MM.1S (cell line): ENCODE results near the gene CACNA1H.

Experiments
- DNase-seq: peaks from one replicate; pipeline ENCODE4 v3.0.0-alpha.2; 2015
- H2AFZ ChIP-seq: fragments of 300-600 bp; sonication (generic); 2 replicates; pipeline ENCODE4 v1.6.0; 2016; ENCODE audit warnings: antibody characterized with exemption, low read length
- H3F3A ChIP-seq: fragments of 300-600 bp; sonication (generic); 2 replicates; pipeline ENCODE4 v1.6.1; 2016; ENCODE audit warnings: mild to moderate bottlenecking, antibody characterized with exemption, low read length, moderate library complexity, mixed read lengths; ENCODE audit not compliant: insufficient read depth
- H3K27ac ChIP-seq: fragments of 300-600 bp; sonication (generic); 2 replicates; pipeline ENCODE4 v1.5.1; 2016; ENCODE audit warnings: mild to moderate bottlenecking, low read length
- H3K27me3 ChIP-seq: fragments of 300-600 bp; sonication (generic); replicated peaks from 2 replicates; pipeline ENCODE4 v1.6.0; 2016; ENCODE audit warnings: low read length; ENCODE audit not compliant: insufficient read depth
- H3K36me3 ChIP-seq: fragments of 300-600 bp; sonication (generic); replicated peaks from 2 replicates; pipeline ENCODE4 v1.6.1; 2016; ENCODE audit warnings: mild to moderate bottlenecking, low read length, mixed read lengths; ENCODE audit not compliant: insufficient read depth
- H3K4me1 ChIP-seq: fragments of 300-600 bp; sonication (generic); 2 replicates; pipeline ENCODE4 v1.6.1; 2016; ENCODE audit warnings: low read length, mixed read lengths
- H3K4me2 ChIP-seq: fragments of 300-600 bp; sonication (generic); 2 replicates; pipeline ENCODE4 v1.6.0; 2016; ENCODE audit warnings: low read depth, low read length
- H3K4me3 ChIP-seq: fragments of 300-600 bp; sonication (generic); 2 replicates; pipeline ENCODE4 v1.5.1; 2016; ENCODE audit warnings: low read length, mixed read lengths
- H3K79me2 ChIP-seq: fragments of 300-600 bp; sonication (generic); 2 replicates; pipeline ENCODE4 v1.6.1; 2016; ENCODE audit warnings: mixed run types, low read length, mixed read lengths
- H3K9ac ChIP-seq: fragments of 300-600 bp; sonication (generic); 2 replicates; pipeline ENCODE4 v1.6.1; 2016; ENCODE audit warnings: low read length, mixed read lengths
- H3K9me2 ChIP-seq: fragments of 300-600 bp; sonication (generic); replicated peaks from 2 replicates; pipeline ENCODE4 v1.6.1; 2016; ENCODE audit warnings: mild to moderate bottlenecking, low read length, mixed read lengths; ENCODE audit not compliant: insufficient read depth
- H3K9me3 ChIP-seq: fragments of 300-600 bp; sonication (generic); replicated peaks from 2 replicates; pipeline ENCODE4 v1.6.1; 2016; ENCODE audit warnings: mild to moderate bottlenecking, low read length, mixed read lengths; ENCODE audit not compliant: insufficient read depth
- H4K20me1 ChIP-seq: fragments of 300-600 bp; sonication (generic); 2 replicates; pipeline ENCODE4 v1.6.1; 2016; ENCODE audit warnings: mild to moderate bottlenecking, low read length, moderate library complexity, mixed read lengths; ENCODE audit not compliant: insufficient read depth
- EZH2 ChIP-seq: fragments of 300-600 bp; sonication (generic); optimal IDR thresholded peaks from 2 replicates; pipeline ENCODE3; 2017; ENCODE audit warnings: low read depth, mild to moderate bottlenecking, antibody characterized with exemption, low read length, mixed read lengths
- EZH2phosphoT487 ChIP-seq: fragments of 300-600 bp; sonication (generic); IDR thresholded peaks from 2 replicates; pipeline ENCODE4 v1.6.1; 2018; ENCODE audit warnings: antibody characterized with exemption, low read length
- TF ChIP-seq, protein P1 (sequence below): fragments of 300-600 bp; sonication (generic); IDR thresholded peaks from 2 replicates; pipeline ENCODE4 v1.5.1; 2016; ENCODE audit warnings: antibody characterized with exemption, low read length, mixed read lengths

CACNA1H gene

DNA sequence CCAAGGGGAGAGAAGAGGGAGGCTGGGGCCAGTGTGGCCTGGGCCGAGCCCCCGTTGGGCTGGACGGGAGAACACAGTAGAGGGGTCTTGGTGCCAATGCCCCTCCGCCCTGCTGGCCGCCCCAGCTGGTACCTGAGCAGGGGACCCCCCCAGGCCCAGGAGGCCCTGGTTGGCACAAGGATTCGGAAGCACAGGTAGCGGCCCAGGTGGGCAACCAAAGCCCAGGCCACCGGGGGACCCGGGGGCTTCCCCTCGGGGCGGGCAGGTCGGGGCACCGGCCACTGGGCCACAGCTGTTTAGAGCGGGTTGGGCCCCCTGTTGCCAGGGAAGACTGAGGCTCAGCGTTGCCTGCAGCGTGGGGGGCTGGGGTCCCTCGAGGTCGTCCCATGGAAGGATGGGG lies 28.6 kb upstream of the CACNA1H start:
- Histone ChIP-seq H3K79me2 (no peaks in the 10 kb centered on the region), H3K27ac (no peak overlapping the region), H3K4me2 (no peak overlapping the region), H4K20me1 (no peaks in the 10 kb centered on the region), H3K4me1 (0 out of 2 replicates have a peak, but pooled peaks cover 5% of the 10 kb centered on the region), H3K9me3 (no peaks in the 10 kb centered on the region), H3K36me3 (no peaks in the 10 kb centered on the region), H2AFZ (no peak overlapping the region), H3K9ac (no peak overlapping the region), H3K9me2 (no peaks in the 10 kb centered on the region), H3K27me3 (peaks cover 96% of the 10 kb centered on the region), H3F3A (no peaks in the 10 kb centered on the region), H3K4me3 (no peak overlapping the region)
- no peak for TF ChIP-seq EZH2phosphoT487
- TF ChIP-seq, protein P1, sequence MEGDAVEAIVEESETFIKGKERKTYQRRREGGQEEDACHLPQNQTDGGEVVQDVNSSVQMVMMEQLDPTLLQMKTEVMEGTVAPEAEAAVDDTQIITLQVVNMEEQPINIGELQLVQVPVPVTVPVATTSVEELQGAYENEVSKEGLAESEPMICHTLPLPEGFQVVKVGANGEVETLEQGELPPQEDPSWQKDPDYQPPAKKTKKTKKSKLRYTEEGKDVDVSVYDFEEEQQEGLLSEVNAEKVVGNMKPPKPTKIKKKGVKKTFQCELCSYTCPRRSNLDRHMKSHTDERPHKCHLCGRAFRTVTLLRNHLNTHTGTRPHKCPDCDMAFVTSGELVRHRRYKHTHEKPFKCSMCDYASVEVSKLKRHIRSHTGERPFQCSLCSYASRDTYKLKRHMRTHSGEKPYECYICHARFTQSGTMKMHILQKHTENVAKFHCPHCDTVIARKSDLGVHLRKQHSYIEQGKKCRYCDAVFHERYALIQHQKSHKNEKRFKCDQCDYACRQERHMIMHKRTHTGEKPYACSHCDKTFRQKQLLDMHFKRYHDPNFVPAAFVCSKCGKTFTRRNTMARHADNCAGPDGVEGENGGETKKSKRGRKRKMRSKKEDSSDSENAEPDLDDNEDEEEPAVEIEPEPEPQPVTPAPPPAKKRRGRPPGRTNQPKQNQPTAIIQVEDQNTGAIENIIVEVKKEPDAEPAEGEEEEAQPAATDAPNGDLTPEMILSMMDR: no peak
- no peak for TF ChIP-seq EZH2
- DNase-seq: no peak

DNA sequence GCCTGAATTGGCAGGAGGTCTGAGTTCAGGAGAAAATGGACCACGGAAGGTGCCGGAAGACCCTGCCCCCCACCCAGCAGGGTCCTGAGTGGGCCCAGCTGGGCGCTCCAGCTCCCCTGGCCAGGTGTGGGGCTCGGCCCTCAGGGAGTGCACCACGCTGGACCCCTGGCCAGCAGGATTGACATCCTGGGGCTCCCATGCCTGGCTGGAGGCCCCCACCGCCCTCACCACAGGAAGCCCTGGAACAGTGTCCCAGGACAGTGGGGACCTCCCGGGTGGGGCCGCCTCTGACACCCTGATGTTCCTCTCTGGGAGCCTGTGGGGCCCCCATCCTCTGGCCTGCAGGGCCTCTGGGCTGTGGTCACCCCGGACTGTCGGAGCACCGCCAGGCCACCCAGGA lies 28.1 kb upstream of the CACNA1H start:
- H3K4me1 ChIP-seq: 0 out of 2 replicates have a peak, but pooled peaks cover 3% of the 10 kb centered on the region
- no peak for TF ChIP-seq EZH2
- H3F3A ChIP-seq: no peaks in the 10 kb centered on the region
- H3K27ac ChIP-seq: no peak overlapping the region
- H4K20me1 ChIP-seq: no peaks in the 10 kb centered on the region
- no peak overlapping the region for H3K9ac ChIP-seq
- H3K4me2 ChIP-seq: no peak overlapping the region
- H3K36me3 ChIP-seq: no peaks in the 10 kb centered on the region
- H3K4me3 ChIP-seq: no peak overlapping the region
- H3K27me3 ChIP-seq: peaks cover 96% of the 10 kb centered on the region
- DNase-seq: no peak
- H3K9me2 ChIP-seq: no peaks in the 10 kb centered on the region
- H3K9me3 ChIP-seq: no peaks in the 10 kb centered on the region
- H2AFZ ChIP-seq: no peak overlapping the region
- H3K79me2 ChIP-seq: no peaks in the 10 kb centered on the region

DNA sequence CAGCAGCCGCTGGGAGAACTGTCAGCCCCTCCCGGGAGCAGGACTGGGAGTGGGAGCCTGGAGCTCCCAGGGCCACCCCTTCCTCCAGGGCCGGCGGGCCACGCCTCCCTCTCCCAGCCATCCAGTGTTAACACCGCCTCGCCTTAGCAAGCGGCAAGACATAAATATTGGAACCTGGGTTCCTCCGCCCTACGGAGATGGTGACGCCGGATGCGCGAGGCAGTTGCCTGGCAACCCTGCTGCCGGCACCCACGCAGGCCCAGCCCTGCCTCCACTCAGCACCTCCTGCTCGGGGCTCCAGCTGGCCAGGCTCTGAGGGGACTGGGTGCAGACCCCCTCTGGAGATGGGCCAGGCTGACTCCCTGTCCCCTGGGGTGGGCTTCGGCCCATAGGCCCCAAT lies 27.4 kb upstream of the CACNA1H start:
- Histone ChIP-seq H2AFZ (no peak overlapping the region), H3K4me1 (no peaks in the 10 kb centered on the region), H3K9me2 (no peaks in the 10 kb centered on the region), H3K27me3 (peaks cover 95% of the 10 kb centered on the region), H3K27ac (no peak overlapping the region), H3K36me3 (no peaks in the 10 kb centered on the region), H3F3A (no peaks in the 10 kb centered on the region), H4K20me1 (no peaks in the 10 kb centered on the region), H3K9me3 (no peaks in the 10 kb centered on the region), H3K79me2 (no peaks in the 10 kb centered on the region), H3K4me2 (no peak overlapping the region), H3K9ac (no peak overlapping the region), H3K4me3 (no peak overlapping the region)
- TF ChIP-seq, protein P1: no peak
- no peak for TF ChIP-seq EZH2phosphoT487
- TF ChIP-seq EZH2: no peak
- DNase-seq: no peak

DNA sequence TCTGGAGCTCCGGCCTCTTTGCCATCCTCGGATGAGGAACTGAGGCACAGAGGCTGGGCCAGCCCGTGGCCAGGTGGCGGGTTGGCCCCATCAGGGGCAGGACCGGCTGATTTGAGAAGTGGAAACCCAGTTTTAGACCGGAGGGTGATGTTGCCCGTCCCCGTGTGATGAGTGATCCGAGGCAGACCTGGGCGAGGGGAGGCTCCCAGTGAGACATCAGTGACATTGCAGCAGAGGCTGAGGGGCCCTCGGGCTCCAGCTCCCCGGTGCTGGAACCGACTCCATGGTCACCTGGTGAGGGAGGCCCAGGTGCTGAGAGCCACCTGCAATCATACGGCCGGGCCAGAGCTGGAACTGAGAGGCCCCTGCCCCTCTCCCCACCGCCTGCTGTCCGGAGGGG lies 26.9 kb upstream of the CACNA1H start:
- TF ChIP-seq EZH2phosphoT487 (no peak), EZH2 (no peak)
- TF ChIP-seq, protein P1: no peak
- no peak overlapping the region for H3K4me3 ChIP-seq
- no peaks in the 10 kb centered on the region for H4K20me1 ChIP-seq
- no peaks in the 10 kb centered on the region for H3F3A ChIP-seq
- DNase-seq: no peak
- no peak overlapping the region for H2AFZ ChIP-seq
- H3K27ac ChIP-seq: no peak overlapping the region
- H3K79me2 ChIP-seq: no peaks in the 10 kb centered on the region
- no peak overlapping the region for H3K9ac ChIP-seq
- no peak overlapping the region for H3K4me2 ChIP-seq
- no peaks in the 10 kb centered on the region for H3K9me3 ChIP-seq
- no peaks in the 10 kb centered on the region for H3K9me2 ChIP-seq
- no peaks in the 10 kb centered on the region for H3K36me3 ChIP-seq
- H3K27me3 ChIP-seq: peaks cover 91% of the 10 kb centered on the region
- H3K4me1 ChIP-seq: no peaks in the 10 kb centered on the region
